ENCODE results near the gene COQ10A. TPM values are rescaled to one million over a fixed set of nuclear protein-coding genes. Genes with fewer than 3 reads are reported as not detected.

COQ10A gene
- total and polyA plus RNA-seq, 2 of the 13 experiments (the other 11 are each of a cell fraction or from before 2014, with no cell fraction given): 21.0 to 37.3 TPM

DNA sequence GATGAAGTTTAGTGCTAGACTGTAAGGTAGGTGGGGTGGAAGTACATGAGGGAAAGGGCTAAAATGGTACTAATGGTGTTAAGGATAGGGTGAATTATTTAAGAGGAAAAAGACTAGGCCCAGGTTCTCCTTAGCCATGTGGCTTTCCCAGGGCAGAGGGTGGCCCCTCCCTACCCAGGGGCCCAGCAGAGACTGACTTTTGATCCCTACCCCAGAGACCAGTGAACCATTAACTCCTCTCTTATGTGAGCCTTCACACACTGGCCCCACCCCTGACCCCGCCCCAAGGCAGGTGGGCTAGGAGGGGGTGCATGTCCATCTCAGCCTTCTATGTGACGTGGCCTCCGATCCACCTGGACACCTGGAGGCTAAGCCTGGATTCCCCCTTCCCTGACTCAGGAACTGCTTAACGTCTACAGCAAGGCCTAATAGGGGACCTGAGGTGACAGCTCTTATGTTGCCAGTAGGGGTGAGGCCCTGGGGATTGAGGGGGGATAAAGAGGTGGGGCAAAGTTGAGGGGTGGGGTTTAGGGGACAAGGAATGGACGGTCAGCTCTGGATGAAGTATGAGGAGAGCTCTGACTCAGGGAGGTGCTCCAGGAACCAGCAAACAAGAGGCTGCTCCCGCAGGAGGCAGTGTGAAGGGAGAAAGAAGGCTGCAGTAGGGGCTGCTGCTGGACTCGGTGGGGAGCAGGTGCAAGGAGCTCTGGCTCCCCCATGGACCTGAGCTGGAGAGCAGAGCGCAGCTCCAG is 36.1 kb upstream of the COQ10A start (continued):
- TF ChIP-seq, protein P1, sequence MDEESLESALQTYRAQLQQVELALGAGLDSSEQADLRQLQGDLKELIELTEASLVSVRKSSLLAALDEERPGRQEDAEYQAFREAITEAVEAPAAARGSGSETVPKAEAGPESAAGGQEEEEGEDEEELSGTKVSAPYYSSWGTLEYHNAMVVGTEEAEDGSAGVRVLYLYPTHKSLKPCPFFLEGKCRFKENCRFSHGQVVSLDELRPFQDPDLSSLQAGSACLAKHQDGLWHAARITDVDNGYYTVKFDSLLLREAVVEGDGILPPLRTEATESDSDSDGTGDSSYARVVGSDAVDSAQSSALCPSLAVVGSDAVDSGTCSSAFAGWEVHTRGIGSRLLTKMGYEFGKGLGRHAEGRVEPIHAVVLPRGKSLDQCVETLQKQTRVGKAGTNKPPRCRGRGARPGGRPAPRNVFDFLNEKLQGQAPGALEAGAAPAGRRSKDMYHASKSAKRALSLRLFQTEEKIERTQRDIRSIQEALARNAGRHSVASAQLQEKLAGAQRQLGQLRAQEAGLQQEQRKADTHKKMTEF (CRISPR knock-in tag; IDR thresholded peaks at IDR 0.05): peak; percentile 61
- TF ChIP-seq ZBTB7A (CRISPR knock-in tag; IDR thresholded peaks at IDR 0.05): peak; percentile 54
- TF ChIP-seq HMGXB3 (CRISPR knock-in tag; IDR thresholded peaks at IDR 0.05; ENCODE audit: borderline replicate concordance): no peak; the same call in 1 of the 2 replicates
- no peak for TF ChIP-seq ZNF7 (CRISPR knock-in tag; IDR thresholded peaks at IDR 0.05)
- TF ChIP-seq ZNF747 (CRISPR knock-in tag; IDR thresholded peaks at IDR 0.05; ENCODE audit: borderline replicate concordance): no peak; the same call in 1 of the 2 replicates
- no peak for TF ChIP-seq PTBP1 (IDR thresholded peaks at IDR 0.05; ENCODE audit: low read depth, low read length, poor library complexity, severe bottlenecking)
- no peak for TF ChIP-seq AKAP8 (CRISPR knock-in tag; IDR thresholded peaks at IDR 0.05)
- TF ChIP-seq FIP1L1 (IDR thresholded peaks at IDR 0.05; ENCODE audit: borderline replicate concordance, insufficient read depth, low read depth, low read length): no peak
- TF ChIP-seq ERF (CRISPR knock-in tag; IDR thresholded peaks at IDR 0.05): peak; percentile 45; the same call in 1 of the 2 replicates
- TF ChIP-seq ZNF564 (CRISPR knock-in tag; IDR thresholded peaks at IDR 0.05): no peak
- TF ChIP-seq ZBTB42 (CRISPR knock-in tag; IDR thresholded peaks at IDR 0.05): no peak
- no peak for TF ChIP-seq RELA (CRISPR knock-in tag; IDR thresholded peaks at IDR 0.05)
- TF ChIP-seq, protein P2, sequence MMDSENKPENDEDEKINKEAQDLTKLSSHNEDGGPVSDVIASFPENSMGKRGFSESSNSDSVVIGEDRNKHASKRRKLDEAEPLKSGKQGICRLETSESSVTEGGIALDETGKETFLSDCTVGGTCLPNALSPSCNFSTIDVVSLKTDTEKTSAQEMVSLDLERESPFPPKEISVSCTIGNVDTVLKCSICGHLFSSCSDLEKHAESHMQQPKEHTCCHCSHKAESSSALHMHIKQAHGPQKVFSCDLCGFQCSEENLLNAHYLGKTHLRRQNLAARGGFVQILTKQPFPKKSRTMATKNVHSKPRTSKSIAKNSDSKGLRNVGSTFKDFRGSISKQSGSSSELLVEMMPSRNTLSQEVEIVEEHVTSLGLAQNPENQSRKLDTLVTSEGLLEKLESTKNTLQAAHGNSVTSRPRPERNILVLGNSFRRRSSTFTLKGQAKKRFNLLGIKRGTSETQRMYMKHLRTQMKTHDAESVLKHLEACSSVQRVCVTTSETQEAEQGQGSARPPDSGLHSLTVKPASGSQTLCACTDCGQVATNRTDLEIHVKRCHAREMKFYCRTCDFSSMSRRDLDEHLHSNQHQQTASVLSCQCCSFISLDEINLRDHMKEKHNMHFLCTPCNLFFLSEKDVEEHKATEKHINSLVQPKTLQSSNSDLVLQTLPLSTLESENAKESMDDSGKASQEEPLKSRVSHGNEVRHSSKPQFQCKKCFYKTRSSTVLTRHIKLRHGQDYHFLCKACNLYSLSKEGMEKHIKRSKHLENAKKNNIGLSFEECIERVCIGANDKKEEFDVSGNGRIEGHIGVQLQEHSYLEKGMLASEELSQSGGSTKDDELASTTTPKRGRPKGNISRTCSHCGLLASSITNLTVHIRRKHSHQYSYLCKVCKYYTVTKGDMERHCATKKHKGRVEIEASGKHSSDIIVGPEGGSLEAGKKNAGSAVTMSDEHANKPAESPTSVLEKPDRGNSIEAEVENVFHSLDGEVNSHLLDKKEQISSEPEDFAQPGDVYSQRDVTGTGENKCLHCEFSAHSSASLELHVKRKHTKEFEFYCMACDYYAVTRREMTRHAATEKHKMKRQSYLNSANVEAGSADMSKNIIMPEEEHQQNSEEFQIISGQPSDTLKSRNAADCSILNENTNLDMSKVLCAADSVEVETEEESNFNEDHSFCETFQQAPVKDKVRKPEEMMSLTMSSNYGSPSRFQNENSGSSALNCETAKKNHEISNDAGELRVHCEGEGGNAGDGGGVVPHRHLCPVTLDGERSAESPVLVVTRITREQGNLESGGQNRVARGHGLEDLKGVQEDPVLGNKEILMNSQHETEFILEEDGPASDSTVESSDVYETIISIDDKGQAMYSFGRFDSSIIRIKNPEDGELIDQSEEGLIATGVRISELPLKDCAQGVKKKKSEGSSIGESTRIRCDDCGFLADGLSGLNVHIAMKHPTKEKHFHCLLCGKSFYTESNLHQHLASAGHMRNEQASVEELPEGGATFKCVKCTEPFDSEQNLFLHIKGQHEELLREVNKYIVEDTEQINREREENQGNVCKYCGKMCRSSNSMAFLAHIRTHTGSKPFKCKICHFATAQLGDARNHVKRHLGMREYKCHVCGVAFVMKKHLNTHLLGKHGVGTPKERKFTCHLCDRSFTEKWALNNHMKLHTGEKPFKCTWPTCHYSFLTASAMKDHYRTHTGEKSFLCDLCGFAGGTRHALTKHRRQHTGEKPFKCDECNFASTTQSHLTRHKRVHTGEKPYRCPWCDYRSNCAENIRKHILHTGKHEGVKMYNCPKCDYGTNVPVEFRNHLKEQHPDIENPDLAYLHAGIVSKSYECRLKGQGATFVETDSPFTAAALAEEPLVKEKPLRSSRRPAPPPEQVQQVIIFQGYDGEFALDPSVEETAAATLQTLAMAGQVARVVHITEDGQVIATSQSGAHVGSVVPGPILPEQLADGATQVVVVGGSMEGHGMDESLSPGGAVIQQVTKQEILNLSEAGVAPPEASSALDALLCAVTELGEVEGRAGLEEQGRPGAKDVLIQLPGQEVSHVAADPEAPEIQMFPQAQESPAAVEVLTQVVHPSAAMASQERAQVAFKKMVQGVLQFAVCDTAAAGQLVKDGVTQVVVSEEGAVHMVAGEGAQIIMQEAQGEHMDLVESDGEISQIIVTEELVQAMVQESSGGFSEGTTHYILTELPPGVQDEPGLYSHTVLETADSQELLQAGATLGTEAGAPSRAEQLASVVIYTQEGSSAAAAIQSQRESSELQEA (CRISPR knock-in tag; IDR thresholded peaks at IDR 0.05; ENCODE audit: not compliant biosample characterization): peak; percentile 43
- no peak for TF ChIP-seq STAT5B (CRISPR knock-in tag; IDR thresholded peaks at IDR 0.05)
- TF ChIP-seq CAMTA2 (CRISPR knock-in tag; IDR thresholded peaks at IDR 0.05; ENCODE audit: borderline replicate concordance): no peak
- no peak for TF ChIP-seq GTF2F1 (IDR thresholded peaks at IDR 0.05; ENCODE audit: low read length)

All from HepG2 (cell line).